ENCODE measurements around the gene CLEC6A.

GRCh38 chr12:8482571-8483061 lies 26.9 kb downstream of the CLEC6A start:
- TF ChIP-seq CTCF (IDR thresholded peaks at IDR 0.05 in 2 of 3, conservative IDR thresholded peaks at IDR 0.05 in 1 of 3; ENCODE audit: borderline replicate concordance in 1 of 3, insufficient read depth in 1 of 3, low read depth in 2 of 3, low read length in 2 of 3) (no peak), JUND (IDR thresholded peaks at IDR 0.05) (no peak), POLR2A (IDR thresholded peaks at IDR 0.05; ENCODE audit: borderline replicate concordance, extremely low read depth, insufficient read depth, insufficient read length) (no peak), ATF3 (IDR thresholded peaks at IDR 0.05) (no peak), ZBTB33 (IDR thresholded peaks at IDR 0.05; ENCODE audit: extremely low read depth, insufficient replicate concordance, low read length) (no peak), MAX (IDR thresholded peaks at IDR 0.05) (no peak), RAD21 (IDR thresholded peaks at IDR 0.05; ENCODE audit: low read depth) (no peak), POLR2AphosphoS5 (IDR thresholded peaks at IDR 0.05; ENCODE audit: low read depth, low read length) (no peak), YY1 (IDR thresholded peaks at IDR 0.05; ENCODE audit: extremely low read depth, insufficient replicate concordance, low read depth, low read length) (no peak), EGR1 (IDR thresholded peaks at IDR 0.05; ENCODE audit: low read depth) (no peak), SP1 (IDR thresholded peaks at IDR 0.05; ENCODE audit: low read depth) (no peak), EZH2 (IDR thresholded peaks at IDR 0.05) (no peak)

Measured in HCT116 (cell line).